ENCODE data around the gene FAM111A. TPM values are rescaled to one million over a fixed set of nuclear protein-coding genes. Genes with fewer than 3 reads are reported as not detected.

Gene FAM111A
- total and polyA plus RNA-seq, 2 donors (not counting 3 experiments of a cell fraction or from before 2014, with no cell fraction given) = 20.1 to 57.4 TPM

DNA sequence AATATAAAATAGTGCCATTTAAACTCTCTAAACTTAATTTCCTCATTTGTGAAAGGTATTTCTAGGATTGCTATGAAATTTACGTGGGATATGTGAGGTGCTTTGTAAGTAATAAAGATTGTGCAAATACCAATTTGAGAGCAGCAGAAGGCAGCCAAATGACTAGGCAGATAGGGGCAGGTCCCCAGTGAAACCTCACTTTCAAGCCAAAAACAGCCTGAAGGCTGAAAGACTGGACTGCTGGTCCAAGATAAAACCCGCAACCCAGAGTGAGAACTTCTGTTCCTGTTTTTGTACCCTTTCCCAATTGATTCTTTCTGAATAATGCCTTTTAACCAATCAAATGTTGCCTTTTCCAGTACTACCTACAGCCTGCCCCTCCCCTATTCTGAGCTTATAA, 36.5 kb downstream of the FAM111A start:
- no peak for FAIRE-seq

More for the DNA sequence above, 36.5 kb downstream of the FAM111A start:
- Histone ChIP-seq H3K4me2 (ENCODE audit: insufficient read depth, low read length) (no peak overlapping the region), H3K36me3 (ENCODE audit: control insufficient read depth in 2 of 2, extremely low read depth in 1 of 2, insufficient read depth in 2 of 2, low read length in 2 of 2) (no peaks in the 10 kb centered on the region), H3K9me1 (replicated peaks; ENCODE audit: control insufficient read depth, extremely low read depth, insufficient read depth, low read length) (no peaks in the 10 kb centered on the region), H2AFZ (ENCODE audit: low read depth, low read length) (no peak overlapping the region), H3K9me3 (replicated peaks; ENCODE audit: control insufficient read depth, insufficient read depth, low read length) (no peaks in the 10 kb centered on the region), H3K9ac (replicated peaks; ENCODE audit: extremely low read depth, insufficient read depth, low read length) (no peak overlapping the region), H3K79me2 (ENCODE audit: control insufficient read depth, insufficient read depth, low read length) (no peaks in the 10 kb centered on the region), H4K20me1 (replicated peaks; ENCODE audit: control insufficient read depth, extremely low read depth, insufficient read depth, low read length) (no peaks in the 10 kb centered on the region), H3K27ac (ENCODE audit: insufficient read depth, low read depth, low read length) (no peak overlapping the region), H3K4me1 (ENCODE audit: control insufficient read depth, extremely low read depth, insufficient read depth, low read length) (no peaks in the 10 kb centered on the region), H3K27me3 (ENCODE audit: control insufficient read depth in 2 of 2, insufficient read depth in 2 of 2, low read length in 2 of 2) (peaks cover 13 to 24% of the 10 kb centered on the region in 2 experiments), H3K4me3 (replicated peaks in 1 of 3; ENCODE audit: insufficient read depth in 1 of 3, low read depth in 1 of 3, low read length in 3 of 3) (no peak overlapping the region)
- TF ChIP-seq MYC (IDR thresholded peaks at IDR 0.05; ENCODE audit: low read depth, low read length) = no peak
- TF ChIP-seq FOS (IDR thresholded peaks at IDR 0.05; ENCODE audit: borderline replicate concordance, insufficient read depth, low read length) = no peak
- TF ChIP-seq, protein P1, sequence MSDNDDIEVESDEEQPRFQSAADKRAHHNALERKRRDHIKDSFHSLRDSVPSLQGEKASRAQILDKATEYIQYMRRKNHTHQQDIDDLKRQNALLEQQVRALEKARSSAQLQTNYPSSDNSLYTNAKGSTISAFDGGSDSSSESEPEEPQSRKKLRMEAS (IDR thresholded peaks at IDR 0.05; ENCODE audit: insufficient read depth, insufficient read length) = no peak
- TF ChIP-seq, protein P2, sequence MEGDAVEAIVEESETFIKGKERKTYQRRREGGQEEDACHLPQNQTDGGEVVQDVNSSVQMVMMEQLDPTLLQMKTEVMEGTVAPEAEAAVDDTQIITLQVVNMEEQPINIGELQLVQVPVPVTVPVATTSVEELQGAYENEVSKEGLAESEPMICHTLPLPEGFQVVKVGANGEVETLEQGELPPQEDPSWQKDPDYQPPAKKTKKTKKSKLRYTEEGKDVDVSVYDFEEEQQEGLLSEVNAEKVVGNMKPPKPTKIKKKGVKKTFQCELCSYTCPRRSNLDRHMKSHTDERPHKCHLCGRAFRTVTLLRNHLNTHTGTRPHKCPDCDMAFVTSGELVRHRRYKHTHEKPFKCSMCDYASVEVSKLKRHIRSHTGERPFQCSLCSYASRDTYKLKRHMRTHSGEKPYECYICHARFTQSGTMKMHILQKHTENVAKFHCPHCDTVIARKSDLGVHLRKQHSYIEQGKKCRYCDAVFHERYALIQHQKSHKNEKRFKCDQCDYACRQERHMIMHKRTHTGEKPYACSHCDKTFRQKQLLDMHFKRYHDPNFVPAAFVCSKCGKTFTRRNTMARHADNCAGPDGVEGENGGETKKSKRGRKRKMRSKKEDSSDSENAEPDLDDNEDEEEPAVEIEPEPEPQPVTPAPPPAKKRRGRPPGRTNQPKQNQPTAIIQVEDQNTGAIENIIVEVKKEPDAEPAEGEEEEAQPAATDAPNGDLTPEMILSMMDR (IDR thresholded peaks at IDR 0.05; ENCODE audit: extremely low read depth in 1 of 2, insufficient read depth in 1 of 2, low read depth in 1 of 2, low read length in 2 of 2) = no peak
- no peak for TF ChIP-seq POLR2AphosphoS5 (IDR thresholded peaks at IDR 0.05; ENCODE audit: insufficient read depth, low read depth, low read length)
- TF ChIP-seq JUN (IDR thresholded peaks at IDR 0.05; ENCODE audit: borderline replicate concordance, insufficient read depth, insufficient read length, low read depth) = no peak
- TF ChIP-seq GATA2 (IDR thresholded peaks at IDR 0.05; ENCODE audit: insufficient read depth, insufficient read length, low read depth, low read length) = no peak
- no peak for TF ChIP-seq EZH2 (IDR thresholded peaks at IDR 0.05; ENCODE audit: borderline replicate concordance, low read depth, low read length, severe bottlenecking)
- no peak for TF ChIP-seq POLR2A (IDR thresholded peaks at IDR 0.05; ENCODE audit: low read depth, low read length)
- BruUV-seq (replicated peaks) = no TSS peak
- DNase-seq (ENCODE audit: low read depth, low spot score) = no peak
- ChIA-PET POLR2A (no interaction called here), CTCF (interaction anchor here (1.6 kb wide), 1 partner anchor 27 kb away, joined by 6 read pairs; no protein-coding TSS in a partner anchor)
- intact Hi-C loops (cut with micrococcal nuclease) (no loop called here), dilution Hi-C loops (cut with MboI; ENCODE audit: extremely low pct_ligation_motif_present, low sequenced_read_pairs) (no loop called here)

Measured in endothelial cell of umbilical vein (primary cell).